Measurements from ENCODE around the gene GLIS2.

- no peak for TF ChIP-seq POLR2AphosphoS5 (IDR thresholded peaks at IDR 0.05; ENCODE audit: borderline replicate concordance, low read depth, low read length)
- TF ChIP-seq EZH2 (IDR thresholded peaks at IDR 0.05): no peak
Measured at GRCh38 chr16:4293822-4294457, 21.9 kb upstream of the GLIS2 start.
